HG03103 (cell line): ENCODE data around the gene OR2M3.
"Not testable (repeated sequence)": the region's sequence is repeated elsewhere in the genome, so short reads cannot be mapped to it uniquely, and the experiment has no call there.

Experiments used
- ATAC-seq: cut with Tn5 transposase; IDR thresholded peaks from one replicate; pipeline ENCODE4 v1.9.1; 2021; ENCODE audit warnings: low read depth; ENCODE audit not compliant: unreplicated experiment

Gene OR2M3, protein sequence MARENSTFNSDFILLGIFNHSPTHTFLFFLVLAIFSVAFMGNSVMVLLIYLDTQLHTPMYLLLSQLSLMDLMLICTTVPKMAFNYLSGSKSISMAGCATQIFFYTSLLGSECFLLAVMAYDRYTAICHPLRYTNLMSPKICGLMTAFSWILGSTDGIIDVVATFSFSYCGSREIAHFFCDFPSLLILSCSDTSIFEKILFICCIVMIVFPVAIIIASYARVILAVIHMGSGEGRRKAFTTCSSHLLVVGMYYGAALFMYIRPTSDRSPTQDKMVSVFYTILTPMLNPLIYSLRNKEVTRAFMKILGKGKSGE

GRCh38 chr1:248196965-248197364 lies at the start of gene OR2M3:
Gene OR2M3, plus strand, starts transcription at chr1:248197265. Its CDS starts 5,803 bp downstream, at chr1:248203068.
- ATAC-seq, result no peak

DNA sequence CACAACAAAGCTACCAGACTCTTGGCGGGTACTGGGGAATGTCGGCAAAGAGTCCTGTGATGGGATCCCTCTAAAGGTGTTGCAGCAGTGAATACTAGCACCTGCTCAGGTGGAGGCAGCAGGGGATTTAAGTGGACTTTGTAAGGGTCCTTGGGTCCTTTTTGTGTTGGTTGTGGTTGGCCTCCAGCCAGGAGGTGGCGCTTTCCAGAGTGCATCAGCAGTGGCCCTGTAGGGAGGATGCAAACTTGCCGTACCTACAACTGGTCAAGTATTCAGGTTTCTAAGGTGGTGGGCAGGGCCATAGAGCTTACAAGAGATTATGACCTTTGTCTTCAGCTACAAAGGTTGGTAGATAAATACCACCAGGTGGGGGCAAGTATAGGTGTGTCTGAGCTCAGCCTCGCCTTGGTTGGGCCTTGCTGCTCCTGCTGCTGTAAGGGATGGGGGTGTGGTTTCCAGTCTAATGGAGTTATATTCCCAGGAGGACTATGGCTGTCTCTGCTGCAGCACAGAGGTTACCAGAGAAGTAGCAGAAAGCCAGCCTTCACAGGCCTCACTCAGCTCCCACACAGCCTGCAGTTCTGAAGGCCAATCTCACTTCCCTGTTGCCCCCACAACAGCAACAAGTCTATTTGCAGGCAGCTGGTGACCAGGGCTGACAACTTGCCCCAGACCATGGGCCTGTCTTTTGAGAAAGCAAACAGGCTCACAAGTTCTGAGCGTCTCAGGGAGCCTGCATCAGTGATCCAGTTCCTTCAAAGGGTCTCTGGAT lies 44.8 kb upstream of the OR2M3 start:
- ATAC-seq, result no peak

DNA sequence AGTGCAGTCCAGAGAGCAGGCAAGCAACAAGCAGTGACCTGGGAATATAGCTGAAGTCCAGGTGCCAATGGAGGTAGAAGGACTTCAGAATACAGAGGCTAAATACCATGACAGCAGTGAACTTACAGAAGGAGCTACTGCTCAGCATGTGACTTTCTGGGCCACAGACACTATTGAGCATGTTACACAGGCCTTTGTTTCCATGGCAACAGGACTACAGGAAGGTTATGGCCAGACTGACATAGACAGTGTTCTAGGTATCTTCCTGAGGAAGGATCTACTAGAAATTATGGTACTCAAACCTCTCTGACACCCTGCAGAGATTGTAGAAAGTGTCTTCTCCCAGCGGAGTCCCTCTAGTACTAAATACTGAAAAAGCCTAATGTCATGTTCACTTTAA lies 41.1 kb upstream of the OR2M3 start:
- no peak for ATAC-seq

DNA sequence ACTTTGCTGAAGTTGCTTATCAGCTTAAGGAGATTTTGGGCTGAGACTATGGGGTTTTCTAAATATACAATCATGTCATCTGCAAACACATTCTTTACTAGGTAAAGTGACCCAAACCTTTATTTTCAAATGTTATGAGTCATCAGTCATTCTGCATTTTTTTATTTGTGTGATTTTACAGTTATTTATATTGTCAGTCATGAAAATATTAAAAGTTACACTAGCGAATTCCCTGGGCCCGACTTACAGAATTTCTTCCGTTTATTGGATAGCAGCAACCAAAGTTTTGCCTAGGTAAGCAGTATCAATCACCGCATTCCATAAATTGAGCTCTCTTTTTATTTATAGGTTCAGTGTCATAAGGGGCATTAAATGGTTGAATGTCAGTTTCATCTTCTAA lies 38.3 kb upstream of the OR2M3 start:
- no peak for ATAC-seq

- ATAC-seq, result no peak
Observed at GRCh38 chr1:248164031-248164430, 33.0 kb upstream of the OR2M3 start.

DNA sequence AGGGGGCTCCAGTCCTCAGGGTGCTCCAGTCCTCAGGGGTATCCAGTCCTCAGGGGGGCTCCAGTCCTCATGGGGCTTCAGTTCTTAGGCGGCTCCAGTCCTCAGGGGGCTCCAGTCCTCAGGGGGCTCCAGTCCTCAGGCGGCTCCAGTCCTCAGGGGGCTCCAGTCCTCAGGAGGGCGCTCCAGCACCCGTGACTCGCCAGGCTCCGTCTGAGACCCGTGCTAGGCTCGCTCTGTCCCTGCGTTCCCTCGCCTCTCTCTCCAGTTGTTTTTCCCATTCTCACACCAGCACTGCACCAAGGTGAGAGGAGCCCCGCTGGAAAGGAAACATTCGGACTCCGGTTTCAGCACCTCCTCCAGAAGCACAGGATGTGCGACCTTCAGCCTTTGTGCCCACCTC lies 31.9 kb upstream of the OR2M3 start:
- no peak for ATAC-seq

DNA sequence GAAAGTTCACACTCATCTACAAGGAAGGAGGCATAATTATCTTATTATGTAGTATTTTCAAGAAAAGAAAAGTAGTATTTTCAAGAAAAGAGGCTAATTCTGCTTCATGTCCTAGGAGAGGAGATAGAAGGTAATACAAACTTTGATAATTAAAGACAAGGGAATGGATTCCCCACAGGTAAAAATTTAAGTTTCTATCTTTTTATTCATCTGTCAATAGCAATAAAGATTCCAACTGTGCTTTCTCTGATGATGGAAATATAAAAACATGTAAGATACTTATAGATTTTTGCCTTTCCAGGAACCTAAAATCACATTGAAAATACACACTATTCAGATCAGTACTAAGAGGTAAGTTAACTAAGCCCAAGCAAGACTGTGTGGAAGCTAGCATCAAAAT lies 22.5 kb upstream of the OR2M3 start, which contains the start of gene OR2M2:
Gene OR2M2 (plus strand): TSS at position 301 of the 400 bp plus-strand sequence. CDS start 5,165 bp downstream, outside the sequence.
- ATAC-seq, result no peak

GRCh38 chr1:248183996-248184395 lies 13.1 kb upstream of the OR2M3 start:
- no peak for ATAC-seq

DNA sequence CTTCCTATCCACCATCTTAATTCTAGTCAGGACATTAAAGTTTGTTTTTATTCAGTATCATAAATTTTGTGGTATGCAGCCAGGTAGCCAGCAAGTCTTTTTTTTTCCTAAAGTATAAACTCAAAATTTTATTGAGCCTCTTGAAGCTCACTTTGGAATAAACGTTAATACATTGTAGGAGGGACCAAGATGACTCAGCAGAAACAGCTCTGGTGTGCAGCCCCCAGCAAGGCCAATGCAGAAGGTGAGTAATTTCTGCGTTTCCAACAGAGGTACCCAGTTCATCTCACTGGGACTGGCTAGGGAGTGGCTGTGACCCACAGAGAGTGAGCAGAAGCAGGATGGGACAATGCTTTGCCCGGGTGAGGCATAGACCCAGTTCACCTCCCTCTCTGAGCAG lies 9.7 kb upstream of the OR2M3 start:
- no peak for ATAC-seq

GRCh38 chr1:248189026-248189425 lies 8.0 kb upstream of the OR2M3 start:
- ATAC-seq, result no peak

- no peak for ATAC-seq
Observed at GRCh38 chr1:248194117-248194516, 2.9 kb upstream of the OR2M3 start.

GRCh38 chr1:248215880-248216279 lies 18.8 kb downstream of the OR2M3 start:
- no peak for ATAC-seq

DNA sequence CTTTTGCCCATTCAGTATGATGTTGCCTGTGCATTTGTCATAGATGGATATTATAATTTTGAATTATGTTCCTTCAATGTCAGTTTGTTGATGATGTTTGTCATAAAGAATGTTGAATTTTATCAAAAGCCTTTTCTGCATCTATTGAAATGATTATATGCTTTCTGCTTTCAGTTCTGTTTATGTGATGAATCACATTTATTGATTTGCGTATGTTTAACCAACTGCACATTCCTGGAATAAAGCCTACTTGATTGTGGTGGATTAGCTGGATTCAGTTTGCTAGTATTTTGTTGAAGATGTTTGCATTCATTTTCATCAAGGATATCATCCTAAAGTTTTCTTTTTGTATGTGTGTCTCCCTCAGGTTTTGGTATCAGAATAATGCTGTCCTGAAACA lies 28.5 kb downstream of the OR2M3 start:
- ATAC-seq, result no peak

GRCh38 chr1:248229360-248229908 lies 32.4 kb downstream of the OR2M3 start:
- no peak for ATAC-seq

- ATAC-seq, result no peak
Observed at GRCh38 chr1:248231117-248231516, 34.1 kb downstream of the OR2M3 start, which contains the start of gene OR2M4. Gene OR2M4, plus strand, starts transcription at chr1:248231417. Its CDS starts 7,512 bp downstream, at chr1:248238929.

DNA sequence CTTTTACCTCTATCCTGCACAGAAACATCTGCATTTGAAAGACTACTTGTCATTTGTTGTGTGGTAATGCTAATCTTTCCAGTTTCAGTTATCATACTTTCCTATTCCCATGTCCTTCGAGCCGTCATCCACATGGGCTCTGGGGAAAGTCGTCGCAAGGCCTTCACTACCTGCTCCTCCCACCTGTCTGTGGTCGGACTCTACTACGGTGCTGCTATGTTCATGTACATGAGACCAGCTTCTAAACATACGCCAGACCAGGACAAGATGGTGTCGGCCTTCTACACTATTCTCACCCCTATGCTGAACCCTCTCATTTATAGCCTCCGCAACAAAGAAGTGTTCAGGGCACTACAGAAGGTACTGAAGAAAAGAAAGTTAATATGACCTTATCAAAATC lies 42.4 kb downstream of the OR2M3 start:
- ATAC-seq, result no peak

DNA sequence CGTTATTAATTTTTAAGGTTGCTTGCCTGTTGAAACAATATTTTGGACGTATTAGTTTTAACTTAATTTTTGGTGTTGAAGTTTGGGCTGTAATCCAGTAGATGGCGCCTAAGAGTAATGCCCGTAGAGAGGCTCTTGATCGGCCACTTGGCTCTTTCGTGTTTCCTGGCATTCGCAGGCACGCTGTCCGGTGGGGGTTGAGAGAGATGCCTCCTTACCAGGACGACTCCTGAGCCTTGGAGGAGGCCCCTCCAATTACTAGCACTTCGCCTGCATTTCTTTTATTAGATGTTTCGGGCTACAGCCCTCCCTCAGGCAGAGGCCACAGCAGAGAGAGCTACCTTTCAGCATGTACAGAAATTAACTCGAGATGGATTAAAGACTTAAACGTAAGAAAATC lies 46.1 kb downstream of the OR2M3 start:
- ATAC-seq, result peak; percentile 91

DNA sequence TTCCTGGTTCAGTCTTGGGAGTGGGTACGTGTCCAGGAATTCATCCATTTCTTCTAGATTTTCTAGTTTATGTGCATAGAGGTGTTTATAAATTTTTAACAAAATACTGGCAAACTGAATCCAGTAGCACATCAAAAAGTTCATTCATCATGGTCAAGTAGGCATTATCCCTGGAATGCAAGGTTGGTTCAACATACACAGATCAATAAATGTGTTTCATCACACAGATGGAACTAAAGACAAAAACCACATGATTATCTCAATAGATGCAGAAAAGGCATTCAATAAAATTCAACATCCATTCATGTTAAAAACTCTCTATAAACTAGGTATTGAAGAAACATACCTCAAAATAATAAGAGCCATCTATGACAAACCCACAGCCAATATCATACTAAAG lies 62.2 kb downstream of the OR2M3 start:
- not testable (repeated sequence) for ATAC-seq
